Limb (tissue), 2 donors: ENCODE measurements around the gene CRTC1.

Source experiments
- DNase-seq, 2 donors: peaks; one replicate each; pipeline ENCODE4 v3.0.0-alpha.2; 2016; ENCODE audit errors: extremely low spot score in 2 of 2

The CRTC1 gene

DNA sequence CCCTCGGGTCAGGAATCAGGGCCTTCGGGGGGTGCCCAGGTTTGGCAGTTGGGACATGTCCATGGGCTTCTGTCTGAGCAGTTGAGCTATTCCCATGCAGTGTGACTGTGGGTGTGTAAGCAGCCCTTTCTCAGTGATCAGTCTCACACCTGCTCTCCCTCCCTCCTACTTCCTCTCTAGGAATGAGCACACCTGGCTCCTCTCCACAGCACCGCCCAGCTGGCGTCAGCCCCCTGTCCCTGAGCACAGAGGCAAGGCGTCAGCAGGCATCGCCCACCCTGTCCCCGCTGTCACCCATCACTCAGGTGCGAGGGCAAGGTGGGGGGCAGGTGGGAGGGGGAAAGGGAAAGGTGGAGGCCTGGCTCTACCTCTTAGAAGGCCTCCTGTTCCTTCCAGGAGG, 81.7 kb downstream of the CRTC1 start:
- DNase-seq: no peak

DNA sequence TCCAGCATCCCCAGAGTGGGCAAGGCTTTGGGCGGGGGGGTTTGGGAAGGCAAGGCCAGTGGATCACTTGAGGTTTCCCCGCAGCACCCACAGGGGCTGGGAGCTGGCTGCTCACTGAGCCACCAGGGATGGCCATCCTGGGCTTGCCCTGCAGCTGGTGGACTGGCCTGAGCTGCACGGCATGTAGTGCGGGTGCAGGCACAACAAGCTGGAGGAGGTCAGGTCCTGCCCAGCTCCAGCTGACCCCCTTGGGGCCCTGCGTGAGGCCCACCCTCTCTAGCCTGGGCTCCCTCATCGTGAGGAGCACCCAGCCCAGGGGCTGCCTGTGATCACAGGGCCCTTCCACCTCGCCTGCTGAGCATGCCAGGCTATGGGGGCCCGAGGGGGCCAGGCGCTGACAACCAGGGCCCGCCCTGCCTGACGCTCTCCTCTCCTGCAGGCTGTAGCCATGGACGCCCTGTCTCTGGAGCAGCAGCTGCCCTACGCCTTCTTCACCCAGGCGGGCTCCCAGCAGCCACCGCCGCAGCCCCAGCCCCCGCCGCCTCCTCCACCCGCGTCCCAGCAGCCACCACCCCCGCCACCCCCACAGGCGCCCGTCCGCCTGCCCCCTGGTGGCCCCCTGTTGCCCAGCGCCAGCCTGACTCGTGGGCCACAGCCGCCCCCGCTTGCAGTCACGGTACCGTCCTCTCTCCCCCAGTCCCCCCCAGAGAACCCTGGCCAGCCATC, 84.7 kb downstream of the CRTC1 start:
- peak in 1 of 2 donors; percentile 59 for DNase-seq

DNA sequence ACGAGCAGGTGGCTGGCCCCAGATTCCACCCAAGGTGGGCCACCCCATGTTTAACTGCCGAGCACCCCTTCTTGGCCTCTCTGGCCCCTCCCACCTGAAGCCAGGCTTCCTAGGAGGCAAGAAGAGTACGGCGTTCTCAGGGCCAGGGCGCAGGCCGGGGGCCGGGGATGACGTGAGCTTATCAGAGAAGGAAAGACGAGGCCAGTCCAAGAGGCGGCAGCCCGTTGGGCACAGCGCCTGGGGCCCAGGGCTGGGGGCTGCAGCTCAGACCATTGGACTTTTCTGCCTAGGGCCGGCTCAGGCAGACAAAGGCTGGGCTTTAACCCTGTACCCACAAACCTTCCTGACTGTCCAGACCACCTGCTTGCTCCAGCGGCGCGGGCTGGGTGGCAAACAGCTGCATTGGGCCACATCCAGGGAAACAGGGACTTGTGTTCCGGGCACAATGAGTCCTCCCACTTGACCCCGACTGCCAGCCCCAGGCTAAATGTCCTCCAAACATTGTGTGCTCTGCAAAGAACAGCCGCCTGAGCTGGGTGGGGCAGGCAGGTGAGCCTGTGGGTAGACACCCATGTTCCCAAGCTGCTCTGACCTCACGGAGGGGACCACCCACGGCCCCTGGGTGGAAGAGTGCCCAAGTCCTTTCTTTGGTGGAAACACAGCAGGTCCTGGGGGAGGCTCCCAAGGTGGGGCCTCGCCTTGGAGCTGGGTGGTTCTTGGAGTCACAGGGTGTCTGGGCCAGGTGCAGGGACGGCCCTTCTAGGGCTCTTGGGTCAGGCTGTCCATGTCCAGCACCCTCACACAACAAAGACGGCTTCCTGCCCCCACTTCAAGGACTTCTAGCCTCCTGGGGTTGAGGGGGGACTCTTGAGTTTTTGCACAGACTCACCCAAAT, 85.8 kb downstream of the CRTC1 start:
- DNase-seq: no peak

DNA sequence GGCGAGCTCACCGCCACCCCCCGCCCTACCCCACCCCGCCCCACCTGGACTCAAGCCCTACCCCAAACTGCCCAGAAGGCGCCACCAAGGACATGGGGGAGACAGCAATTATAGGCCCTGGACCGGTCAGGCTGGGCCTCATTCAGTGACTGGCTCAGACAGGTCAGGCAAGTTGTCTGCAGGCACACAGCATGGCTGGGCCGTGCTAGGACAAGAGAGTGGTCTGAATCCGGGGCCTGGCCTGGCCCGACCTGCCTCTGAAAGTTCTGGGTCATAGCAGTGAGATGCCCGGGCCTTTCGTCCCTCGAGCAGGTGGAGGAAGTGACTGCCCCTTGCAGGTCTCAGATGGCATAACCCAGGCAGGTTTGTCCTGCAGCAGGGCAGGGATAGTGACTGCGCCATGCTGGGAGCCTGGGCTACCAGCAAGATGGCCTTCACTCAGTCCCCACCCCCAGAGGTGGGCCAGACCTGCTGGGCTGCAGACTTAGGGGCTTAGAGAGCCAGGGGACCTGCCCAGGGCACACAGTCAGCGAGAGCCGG, 86.6 kb downstream of the CRTC1 start:
- DNase-seq: no peak

DNA sequence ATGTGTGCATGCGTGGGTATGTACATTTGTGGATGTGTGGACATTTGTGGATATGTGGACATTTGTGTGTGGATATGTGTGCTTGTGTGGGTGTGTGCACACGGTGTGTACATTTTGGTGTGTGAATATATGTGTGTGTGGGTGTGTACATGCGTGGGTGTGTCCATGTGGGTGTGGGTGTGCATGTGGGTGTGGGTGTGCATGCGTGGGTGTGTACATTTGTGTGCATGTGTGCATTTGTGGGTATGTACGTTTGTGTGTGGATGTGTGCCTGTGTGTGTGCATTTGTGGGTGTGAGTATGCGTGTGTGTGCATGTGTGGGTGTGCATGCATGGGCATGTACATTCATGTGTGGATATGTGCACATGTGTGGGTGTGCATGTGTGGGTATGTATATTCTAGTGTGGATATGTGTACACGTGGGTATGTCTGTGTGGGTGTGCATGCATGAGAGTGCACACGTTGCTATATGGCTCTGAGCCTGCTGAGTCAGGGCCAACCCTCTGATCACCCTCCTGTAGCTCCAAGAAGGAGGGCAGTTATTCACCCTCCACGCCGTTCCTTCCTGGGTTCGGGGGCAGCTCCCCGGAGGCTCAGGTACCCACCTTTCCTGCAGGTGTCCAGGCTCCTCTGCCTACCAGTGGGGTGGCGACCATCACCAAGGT, 87.3 kb downstream of the CRTC1 start:
- no peak for DNase-seq

DNA sequence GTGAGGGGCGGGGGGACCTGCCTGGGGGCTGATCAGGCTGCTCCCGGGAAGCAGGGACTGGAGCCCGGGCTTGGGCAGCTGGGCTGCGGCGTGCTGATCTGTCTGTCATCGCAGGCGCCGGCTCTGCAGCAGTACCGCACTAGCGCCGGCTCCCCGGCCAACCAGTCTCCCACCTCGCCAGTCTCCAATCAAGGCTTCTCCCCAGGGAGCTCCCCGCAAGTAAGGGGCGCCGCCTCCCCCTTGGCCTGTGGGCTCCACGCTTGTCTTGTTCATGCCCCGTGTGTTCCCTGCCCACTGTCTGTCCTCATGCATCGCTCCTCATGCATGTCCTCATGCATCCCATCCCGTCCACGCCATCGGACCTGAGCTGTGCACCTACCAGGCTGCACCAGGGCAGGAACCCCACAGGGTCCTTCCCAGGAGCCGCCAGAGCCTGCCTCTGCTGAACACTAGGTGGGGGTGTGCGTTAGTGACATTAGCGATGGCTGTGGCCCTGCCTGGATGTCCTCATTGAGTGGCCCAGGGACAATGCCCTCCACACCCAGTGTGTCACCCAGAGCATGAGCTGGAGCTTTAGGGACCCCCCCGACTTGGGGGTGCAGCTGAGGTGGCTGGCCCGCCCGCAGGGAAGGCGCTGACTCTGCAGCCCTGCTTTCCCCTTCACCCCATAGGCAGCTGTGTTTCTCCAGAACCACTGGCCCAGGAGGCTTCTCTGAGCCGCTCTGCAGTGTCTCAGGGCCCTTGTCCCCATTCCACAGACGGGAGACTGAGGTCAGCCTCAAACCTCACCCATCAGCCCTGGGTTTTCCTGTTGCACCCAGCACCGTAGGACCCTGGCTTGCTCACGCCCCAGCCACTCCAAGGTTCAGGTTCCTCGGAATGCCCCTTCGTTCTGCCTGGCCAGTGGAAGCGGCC, 88.1 kb downstream of the CRTC1 start:
- DNase-seq: no peak

DNA sequence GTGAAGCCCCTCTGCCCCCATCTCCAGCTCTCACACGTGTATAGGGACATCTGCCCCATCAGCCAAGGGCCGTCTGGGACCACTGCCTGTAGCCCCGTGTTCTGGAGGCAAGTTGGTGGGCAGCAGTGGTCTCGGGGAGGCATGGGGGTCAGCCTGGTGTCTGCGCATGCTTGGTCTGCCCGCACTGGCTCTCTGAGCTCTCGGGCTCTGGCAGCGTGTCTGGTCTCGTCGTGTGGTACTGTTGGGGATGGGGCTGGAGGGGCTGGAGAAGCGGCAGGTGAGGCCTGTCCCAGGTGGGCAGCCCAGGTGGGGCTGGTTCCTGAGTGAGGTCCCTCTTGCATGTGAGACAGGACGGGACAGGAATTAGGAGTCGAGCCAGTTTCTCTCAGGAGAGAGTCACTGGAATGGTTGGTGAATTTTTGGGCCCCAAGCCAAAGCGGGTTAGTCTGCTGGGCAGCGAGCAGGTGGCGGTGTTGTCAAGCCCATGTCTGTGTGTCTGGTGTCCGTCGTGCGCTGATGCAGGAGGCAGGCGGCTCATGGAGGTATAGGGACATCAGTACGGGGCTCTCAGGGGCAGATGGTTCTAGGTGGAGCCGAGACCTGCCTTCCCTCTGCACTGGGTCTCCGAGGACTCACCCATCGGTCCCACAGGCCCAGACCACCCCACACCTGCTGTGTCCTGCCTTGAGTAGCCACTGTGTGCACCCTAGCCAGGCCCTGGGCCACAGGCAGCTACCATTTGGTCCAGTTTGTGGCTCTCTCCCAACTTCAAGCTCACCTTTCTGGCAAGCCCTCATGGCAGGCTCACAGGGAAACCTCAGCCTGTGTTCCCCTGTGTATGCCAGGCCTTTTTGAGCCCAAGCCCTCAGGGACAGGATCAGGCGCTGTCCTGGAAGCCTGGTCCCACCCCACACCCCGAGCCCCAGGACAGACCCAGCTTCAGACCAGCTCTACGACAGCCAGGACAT, 89.4 kb downstream of the CRTC1 start:
- DNase-seq: no peak

DNA sequence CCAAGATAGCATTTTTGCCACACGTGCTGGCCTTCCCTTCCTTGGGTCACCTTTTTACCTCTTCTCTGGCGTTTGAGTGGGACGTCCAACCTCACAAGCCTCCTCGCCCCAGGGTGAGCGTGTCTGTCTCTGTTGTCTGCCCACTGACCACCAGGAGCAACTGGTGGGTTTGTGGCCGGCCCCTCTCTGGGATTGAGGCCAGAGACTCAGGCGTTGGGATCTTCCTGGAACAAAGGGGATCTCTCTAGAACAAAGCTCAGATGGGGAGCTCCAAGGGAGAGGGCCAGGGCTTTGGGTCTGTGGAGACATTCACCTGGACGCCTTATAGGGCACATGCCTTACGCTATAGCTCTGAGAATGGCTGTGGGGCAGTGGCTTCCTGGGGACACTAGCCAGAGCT, 90.2 kb downstream of the CRTC1 start:
- no peak for DNase-seq

DNA sequence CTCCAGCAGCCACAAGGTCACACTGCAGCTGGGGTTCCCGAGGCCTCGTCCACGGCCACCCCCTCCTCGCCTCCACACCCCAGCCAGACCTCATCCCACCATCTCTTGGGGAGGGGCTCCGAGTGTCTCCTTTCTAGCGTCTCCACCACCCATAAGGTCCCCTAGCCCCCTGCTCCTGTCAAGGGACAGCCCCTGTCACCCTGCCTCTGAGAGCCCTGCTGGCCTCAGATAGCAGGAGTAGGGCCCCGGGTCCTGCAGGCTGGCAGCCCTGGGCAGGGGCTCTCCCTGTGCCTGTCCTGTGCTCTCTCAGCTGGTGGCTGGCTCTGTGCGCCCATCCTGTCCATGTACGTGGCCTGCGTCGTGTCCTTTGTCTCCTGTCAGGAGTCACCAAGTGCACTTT, 90.6 kb downstream of the CRTC1 start:
- DNase-seq: no peak

DNA sequence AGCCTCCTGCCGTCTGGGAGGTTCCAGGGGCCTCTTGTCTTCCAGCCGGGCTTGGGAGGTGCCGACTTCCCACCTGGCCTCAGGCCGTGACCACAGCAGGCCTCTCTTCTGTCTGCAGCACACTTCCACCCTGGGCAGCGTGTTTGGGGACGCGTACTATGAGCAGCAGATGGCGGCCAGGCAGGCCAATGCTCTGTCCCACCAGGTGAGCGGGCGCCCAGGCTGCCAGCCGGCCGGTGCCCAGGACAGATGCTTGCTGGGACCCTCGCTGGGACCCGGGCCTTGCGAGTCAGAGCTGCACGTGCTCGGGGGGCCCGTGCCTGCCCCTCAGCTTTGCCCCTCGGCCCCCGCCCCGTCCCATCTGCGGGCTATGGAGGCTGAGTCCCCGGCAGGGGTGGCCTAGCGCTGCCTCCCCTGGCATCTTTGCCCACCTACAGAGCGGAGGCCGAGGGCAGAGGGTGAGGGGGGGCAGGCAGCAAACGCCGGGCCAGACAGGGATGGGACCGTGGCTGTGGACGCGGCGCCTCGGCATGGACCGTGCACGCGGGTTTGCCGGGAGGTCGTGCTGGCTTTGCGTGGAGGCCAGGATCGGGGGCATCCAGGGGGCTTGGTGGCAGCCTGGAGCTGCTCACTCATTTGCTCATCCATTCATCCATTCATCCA, 91.4 kb downstream of the CRTC1 start:
- DNase-seq: no peak

DNA sequence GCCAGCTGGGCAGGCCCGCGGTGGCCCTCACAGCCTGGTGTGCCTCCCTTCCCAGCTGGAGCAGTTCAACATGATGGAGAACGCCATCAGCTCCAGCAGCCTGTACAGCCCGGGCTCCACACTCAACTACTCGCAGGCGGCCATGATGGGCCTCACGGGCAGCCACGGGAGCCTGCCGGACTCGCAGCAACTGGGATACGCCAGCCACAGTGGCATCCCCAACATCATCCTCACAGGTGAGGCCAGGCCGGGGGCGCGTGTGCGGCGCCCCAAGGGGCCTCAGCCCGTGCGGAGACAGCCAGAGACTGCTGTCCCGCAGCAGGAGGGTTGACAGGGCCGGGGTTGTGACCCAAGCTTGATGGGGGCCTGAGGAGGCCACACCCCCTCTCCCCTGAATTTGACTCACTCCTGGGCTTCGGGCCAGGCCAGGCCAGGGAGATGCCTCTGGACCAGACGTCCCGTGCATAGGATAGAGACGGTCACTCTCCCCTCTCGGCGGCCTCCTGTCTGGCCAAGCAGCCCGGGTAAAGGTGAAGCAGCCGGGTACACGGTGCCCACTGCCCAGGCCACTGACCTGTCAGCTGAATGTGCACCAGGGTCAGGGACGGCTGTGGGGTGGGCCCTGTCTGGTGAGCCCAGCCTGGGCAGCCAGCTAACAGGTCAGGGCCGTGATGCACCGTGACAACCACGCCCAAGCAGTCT, 92.3 kb downstream of the CRTC1 start:
- no peak for DNase-seq

DNA sequence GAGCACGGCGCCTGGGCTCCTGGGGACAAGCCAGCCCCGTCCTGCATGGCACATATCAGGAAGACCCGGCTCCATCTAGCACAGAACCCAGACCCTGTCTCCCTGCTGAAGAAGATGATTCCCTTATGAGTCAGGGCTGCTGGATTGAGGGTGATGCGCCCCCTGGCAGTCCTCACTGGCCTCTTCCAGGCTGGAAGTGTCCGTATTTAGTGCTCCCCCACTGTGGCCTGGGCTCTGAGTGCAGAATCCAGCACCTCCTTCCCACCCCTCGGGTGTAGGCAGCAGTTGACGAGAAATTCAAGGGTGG, 92.8 kb downstream of the CRTC1 start:
- no peak for DNase-seq

DNA sequence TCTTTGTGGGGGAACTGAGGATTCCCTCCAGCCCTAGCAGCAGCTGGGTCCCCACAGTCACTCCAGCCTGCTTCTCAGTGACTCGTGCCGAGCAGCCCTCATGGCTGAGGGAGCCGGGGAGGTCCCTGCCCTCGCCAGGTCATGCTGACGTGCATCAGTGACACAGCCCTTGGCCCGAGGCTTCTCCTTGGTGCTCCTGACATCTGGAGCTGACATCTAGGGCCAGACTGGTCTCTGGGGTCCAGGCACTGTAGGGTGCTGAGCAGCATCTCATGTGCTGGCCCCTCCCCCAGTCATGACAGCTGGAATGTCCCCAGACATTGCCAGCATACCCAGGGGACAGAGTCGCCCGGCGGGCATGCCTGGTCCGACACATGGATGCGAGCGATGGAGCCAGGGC, 93.3 kb downstream of the CRTC1 start:
- DNase-seq: no peak

DNA sequence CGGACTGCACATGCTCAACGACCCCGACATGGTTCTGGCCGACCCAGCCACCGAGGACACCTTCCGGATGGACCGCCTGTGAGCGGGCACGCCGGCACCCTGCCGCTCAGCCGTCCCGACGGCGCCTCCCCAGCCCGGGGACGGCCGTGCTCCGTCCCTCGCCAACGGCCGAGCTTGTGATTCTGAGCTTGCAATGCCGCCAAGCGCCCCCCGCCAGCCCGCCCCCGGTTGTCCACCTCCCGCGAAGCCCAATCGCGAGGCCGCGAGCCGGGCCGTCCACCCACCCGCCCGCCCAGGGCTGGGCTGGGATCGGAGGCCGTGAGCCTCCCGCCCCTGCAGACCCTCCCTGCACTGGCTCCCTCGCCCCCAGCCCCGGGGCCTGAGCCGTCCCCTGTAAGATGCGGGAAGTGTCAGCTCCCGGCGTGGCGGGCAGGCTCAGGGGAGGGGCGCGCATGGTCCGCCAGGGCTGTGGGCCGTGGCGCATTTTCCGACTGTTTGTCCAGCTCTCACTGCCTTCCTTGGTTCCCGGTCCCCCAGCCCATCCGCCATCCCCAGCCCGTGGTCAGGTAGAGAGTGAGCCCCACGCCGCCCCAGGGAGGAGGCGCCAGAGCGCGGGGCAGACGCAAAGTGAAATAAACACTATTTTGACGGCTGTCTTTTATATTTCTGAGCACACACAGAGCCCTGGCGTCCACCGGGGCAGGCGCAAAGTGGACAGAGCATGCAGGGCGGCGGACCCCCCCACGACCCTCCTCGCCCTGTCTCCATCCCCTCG, 94.0 kb downstream of the CRTC1 start:
- no peak for DNase-seq

DNA sequence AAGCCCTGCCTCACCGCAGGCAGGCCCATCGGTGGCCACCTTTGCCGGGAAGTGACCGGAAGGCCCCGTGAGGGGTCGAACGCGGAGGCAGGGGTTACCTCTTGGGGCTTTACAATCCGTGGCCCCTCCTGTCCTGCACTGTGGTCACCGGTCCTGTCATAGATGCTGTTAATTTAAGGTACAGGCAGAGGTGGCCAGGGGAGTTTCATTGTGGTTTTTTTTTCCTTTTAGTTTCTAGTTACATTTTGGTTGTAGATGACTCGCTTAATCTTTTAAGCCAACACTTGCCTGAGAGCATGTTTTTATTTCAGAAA, 94.6 kb downstream of the CRTC1 start:
- DNase-seq: no peak

DNA sequence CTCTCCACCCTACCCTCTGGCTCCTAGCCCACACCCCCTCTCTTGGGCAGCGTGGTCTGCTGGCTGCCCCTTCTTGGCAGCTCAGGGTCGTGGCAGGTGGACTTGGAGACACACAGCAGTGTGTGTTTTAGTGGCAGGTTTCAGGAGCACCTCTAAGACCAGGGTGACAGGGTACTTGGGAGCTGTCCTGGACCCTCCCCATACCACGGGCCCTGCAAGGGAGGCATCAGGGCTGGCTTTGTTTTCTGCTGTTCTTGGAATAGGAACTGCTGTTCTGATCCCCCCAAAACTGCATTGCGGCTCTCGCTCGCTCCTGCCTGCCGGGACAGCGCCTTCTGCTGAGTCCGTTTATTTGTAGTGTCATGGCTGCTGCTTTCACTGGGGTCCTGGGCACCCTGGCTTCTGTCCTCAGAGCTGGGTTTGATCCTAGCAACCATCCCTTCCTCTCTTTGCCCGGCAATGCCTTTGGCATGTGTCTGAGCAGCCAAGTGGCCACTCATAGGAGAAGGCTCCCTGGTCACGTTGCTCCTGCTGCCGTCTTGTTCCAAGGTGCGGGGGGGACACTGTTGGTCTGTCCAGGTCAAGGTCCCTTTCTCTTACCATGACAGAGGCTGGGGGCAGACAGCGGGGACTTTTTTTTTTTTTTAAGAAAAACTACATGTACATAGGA, 95.5 kb downstream of the CRTC1 start:
- no peak for DNase-seq

DNA sequence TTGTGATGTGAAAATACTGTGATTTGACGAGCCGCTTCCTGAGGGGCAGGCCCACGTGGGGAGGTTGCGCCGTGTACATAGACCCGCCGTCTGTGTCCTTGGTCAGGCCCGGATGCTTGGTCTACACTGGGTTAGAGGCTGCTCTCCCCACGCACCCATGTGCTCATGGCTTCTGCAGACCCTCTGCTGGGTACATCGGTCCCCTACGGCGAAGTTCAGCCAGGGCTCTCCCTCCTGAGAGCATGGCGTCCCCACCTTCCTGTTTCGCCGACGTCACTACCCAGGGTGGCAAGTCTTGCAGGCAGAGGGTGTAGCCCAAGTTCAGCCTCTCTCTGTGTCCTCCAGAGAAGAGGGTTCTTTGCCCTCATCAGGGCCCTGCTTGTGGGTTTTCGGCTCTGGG, 96.6 kb downstream of the CRTC1 start:
- DNase-seq: no peak

DNA sequence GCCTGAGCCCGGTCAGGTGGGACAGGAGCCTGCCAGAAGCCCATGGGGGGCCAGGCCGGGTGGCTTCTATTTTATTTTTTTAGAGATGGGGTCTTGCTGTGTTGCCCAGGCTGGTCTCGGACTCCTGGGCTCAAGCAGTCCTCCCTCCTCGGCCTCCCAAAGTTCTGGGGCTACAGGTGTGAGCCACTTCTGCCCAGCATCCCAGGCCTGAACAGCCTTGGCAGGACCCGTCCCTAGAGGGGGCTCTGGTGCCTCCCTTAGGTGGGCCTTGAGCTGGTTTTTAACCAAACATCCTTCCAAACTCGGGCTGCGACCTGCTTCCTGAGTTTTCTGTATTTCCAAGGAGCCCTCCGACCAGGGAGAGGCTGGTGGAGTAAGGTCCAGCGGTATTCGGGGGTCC, 97.2 kb downstream of the CRTC1 start:
- DNase-seq: no peak
